Muscle layer of colon (tissue), 2 donors: Measurements from ENCODE around the gene DSCAM.

Experiments used
- H3K27ac ChIP-seq: one replicate; pipeline ENCODE4 v1.7.0; 2013; ENCODE audit warnings: low read depth, mild to moderate bottlenecking, low read length, moderate library complexity
- H3K27me3 ChIP-seq, 2 donors: one replicate each; pipeline ENCODE4 v1.7.0; 2013; ENCODE audit warnings: low read length in 2 of 2, mild to moderate bottlenecking in 2 of 2; ENCODE audit not compliant: insufficient read depth in 2 of 2, control insufficient read depth in 1 of 2
- H3K36me3 ChIP-seq: one replicate; pipeline ENCODE4 v1.7.0; 2013; ENCODE audit warnings: mild to moderate bottlenecking, low read length; ENCODE audit not compliant: insufficient read depth
- H3K4me1 ChIP-seq: one replicate; pipeline ENCODE4 v1.7.0; 2013; ENCODE audit warnings: mild to moderate bottlenecking, low read length; ENCODE audit not compliant: insufficient read depth
- H3K4me3 ChIP-seq, 2 donors: one replicate each; pipeline ENCODE4 v1.7.0; 2013; ENCODE audit warnings: low read length in 2 of 2, low read depth in 1 of 2, mild to moderate bottlenecking in 1 of 2, moderate library complexity in 1 of 2
- H3K9ac ChIP-seq: one replicate; pipeline ENCODE4 v1.7.0; 2013; ENCODE audit warnings: low read length
- H3K9me3 ChIP-seq: one replicate; pipeline ENCODE4 v1.7.0; 2013; ENCODE audit warnings: mild to moderate bottlenecking, low read length
- donor health status: abdominal sarcoma.
- donor health status: Adenocarcinoma of cecum.

The DSCAM gene

DNA sequence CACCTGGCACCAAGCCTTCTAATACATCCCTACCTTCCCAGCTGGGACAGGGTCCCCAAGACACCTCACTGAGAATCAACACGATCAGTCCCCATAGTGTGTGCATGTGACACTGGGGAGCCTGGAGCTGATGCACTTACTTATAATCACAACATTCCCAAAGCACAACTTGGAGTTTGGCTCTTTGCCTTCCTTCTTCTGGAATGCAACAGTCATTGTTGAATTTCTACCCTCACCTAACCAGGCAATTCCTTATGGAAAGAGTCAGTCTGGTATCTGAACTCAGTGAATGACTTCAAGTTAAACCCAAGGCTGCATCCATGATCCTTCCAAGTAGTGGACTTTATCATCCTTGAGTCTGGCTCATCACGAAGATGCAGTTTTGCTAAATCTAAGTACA, 86.1 kb downstream of the DSCAM start:
- H3K27ac ChIP-seq: no peak overlapping the region
- no peaks in the 10 kb centered on the region for H3K4me1 ChIP-seq
- no peaks in the 10 kb centered on the region for H3K27me3 ChIP-seq
- no peak overlapping the region for H3K4me3 ChIP-seq
- H3K36me3 ChIP-seq: no peaks in the 10 kb centered on the region
- no peaks in the 10 kb centered on the region for H3K9me3 ChIP-seq
- H3K9ac ChIP-seq: no peak overlapping the region

- Histone ChIP-seq H3K27me3 (no peaks in the 10 kb centered on the region), H3K27ac (no peak overlapping the region), H3K4me3 (no peak overlapping the region), H3K36me3 (no peaks in the 10 kb centered on the region), H3K9me3 (no peaks in the 10 kb centered on the region), H3K9ac (no peak overlapping the region), H3K4me1 (no peaks in the 10 kb centered on the region)
Observed at GRCh38 chr21:40759061-40759460, 87.9 kb downstream of the DSCAM start.

GRCh38 chr21:40757366-40757765, 89.6 kb downstream of the DSCAM start:
- no peak overlapping the region for H3K4me3 ChIP-seq
- no peaks in the 10 kb centered on the region for H3K36me3 ChIP-seq
- no peak overlapping the region for H3K27ac ChIP-seq
- H3K9me3 ChIP-seq: no peaks in the 10 kb centered on the region
- H3K9ac ChIP-seq: no peak overlapping the region
- no peaks in the 10 kb centered on the region for H3K27me3 ChIP-seq
- H3K4me1 ChIP-seq: no peaks in the 10 kb centered on the region

GRCh38 chr21:40754466-40754865, 92.5 kb downstream of the DSCAM start:
- Histone ChIP-seq H3K27ac (no peak overlapping the region), H3K4me3 (no peak overlapping the region), H3K9me3 (no peaks in the 10 kb centered on the region), H3K36me3 (no peaks in the 10 kb centered on the region), H3K9ac (no peak overlapping the region), H3K27me3 (no peaks in the 10 kb centered on the region), H3K4me1 (no peaks in the 10 kb centered on the region)

DNA sequence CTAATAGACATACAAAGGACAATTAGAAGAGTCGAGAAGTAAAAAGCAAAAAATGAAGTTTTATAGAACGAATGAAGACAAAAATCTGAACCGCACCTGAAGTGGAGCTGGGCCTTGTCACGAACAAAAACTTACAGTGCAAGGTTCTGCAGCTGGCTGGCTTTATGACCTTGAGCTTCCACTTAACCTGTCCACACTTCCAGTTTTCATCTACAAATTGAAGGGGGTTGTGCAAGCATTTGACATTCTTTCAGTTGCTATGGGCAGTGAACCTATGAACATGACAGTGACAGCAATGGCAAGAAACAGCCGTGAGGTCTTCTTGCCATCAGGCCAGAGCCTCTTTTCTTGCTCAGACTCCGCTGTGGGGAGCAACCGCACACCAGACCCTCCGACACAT, 93.2 kb downstream of the DSCAM start:
- Histone ChIP-seq H3K36me3 (no peaks in the 10 kb centered on the region), H3K9ac (no peak overlapping the region)

GRCh38 chr21:40752125-40752524, 94.8 kb downstream of the DSCAM start:
- Histone ChIP-seq H3K36me3 (no peaks in the 10 kb centered on the region), H3K27me3 (no peaks in the 10 kb centered on the region), H3K4me3 (no peak overlapping the region), H3K9ac (no peak overlapping the region), H3K4me1 (no peaks in the 10 kb centered on the region), H3K9me3 (no peaks in the 10 kb centered on the region), H3K27ac (no peak overlapping the region)

More for the DNA sequence above, 93.2 kb downstream of the DSCAM start:
- no peak overlapping the region for H3K27ac ChIP-seq
- no peaks in the 10 kb centered on the region for H3K9me3 ChIP-seq
- no peaks in the 10 kb centered on the region for H3K27me3 ChIP-seq
- H3K4me3 ChIP-seq: no peak overlapping the region
- no peaks in the 10 kb centered on the region for H3K4me1 ChIP-seq

GRCh38 chr21:40751221-40751620, 95.7 kb downstream of the DSCAM start:
- Histone ChIP-seq H3K27me3 (no peaks in the 10 kb centered on the region), H3K27ac (no peak overlapping the region), H3K4me1 (no peaks in the 10 kb centered on the region), H3K4me3 (no peak overlapping the region), H3K9me3 (no peaks in the 10 kb centered on the region), H3K9ac (no peak overlapping the region), H3K36me3 (no peaks in the 10 kb centered on the region)

GRCh38 chr21:40736145-40736544, 110.8 kb downstream of the DSCAM start:
- Histone ChIP-seq H3K9ac (no peak overlapping the region), H3K27me3 (no peaks in the 10 kb centered on the region), H3K9me3 (no peaks in the 10 kb centered on the region), H3K27ac (no peak overlapping the region), H3K36me3 (no peaks in the 10 kb centered on the region), H3K4me1 (no peaks in the 10 kb centered on the region), H3K4me3 (no peak overlapping the region)

DNA sequence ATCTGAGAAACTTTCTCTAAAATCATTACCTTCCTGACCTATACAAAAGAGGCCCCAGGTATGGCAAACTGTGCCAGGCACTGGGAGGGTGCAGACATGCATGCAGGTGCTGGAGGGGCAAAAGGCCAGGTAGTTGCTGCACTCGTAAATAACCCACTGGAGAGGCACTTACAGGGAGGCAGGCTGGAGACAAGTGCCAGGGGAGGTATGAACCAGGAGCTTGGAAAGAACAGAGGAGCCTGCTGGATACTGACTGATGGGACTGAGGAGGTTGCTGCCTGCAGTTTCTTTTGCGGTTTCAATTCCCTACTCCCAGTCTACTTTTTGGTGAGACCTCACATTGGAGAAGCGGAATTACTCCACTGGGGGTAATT, 113.9 kb downstream of the DSCAM start:
- H3K27ac ChIP-seq: no peak overlapping the region
- no peaks in the 10 kb centered on the region for H3K4me1 ChIP-seq
- no peaks in the 10 kb centered on the region for H3K9me3 ChIP-seq
- H3K27me3 ChIP-seq: no peaks in the 10 kb centered on the region
- H3K9ac ChIP-seq: no peak overlapping the region
- no peaks in the 10 kb centered on the region for H3K36me3 ChIP-seq
- H3K4me3 ChIP-seq: no peak overlapping the region

DNA sequence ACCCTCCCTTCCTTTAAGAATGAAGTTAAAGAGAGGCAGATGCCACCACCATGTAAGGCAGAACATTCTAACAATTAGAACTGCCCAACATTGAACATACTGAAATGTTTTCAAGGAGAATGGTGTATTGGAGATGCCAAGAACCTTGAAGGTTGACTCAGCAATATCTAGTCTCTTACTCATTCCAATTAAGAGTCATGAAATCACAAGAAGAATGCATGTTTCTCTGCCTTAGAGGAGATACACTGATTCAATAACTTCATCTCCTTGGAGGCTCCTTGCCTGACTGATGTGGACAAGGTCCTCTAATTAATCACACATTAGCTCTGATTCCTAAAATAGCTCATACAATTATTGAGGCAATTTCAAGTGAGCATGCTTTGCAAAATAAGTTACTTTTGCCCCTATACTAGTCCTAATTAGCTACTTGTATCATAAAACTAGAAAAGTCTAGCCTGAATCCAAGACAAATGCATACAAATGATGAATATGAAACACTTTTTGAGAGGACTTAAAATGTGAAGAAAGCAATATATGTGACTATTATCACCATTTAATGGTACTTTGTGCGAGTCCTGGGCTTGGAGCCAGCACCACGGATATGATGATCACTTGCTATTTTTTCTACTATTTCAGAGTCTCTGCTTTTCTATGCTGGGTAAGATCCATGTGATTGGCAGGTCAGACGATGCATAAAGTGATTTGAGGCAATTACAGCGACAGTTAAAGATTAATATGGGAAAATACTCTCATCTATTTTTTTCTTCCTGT, 114.5 kb downstream of the DSCAM start:
- no peaks in the 10 kb centered on the region for H3K36me3 ChIP-seq
- H3K4me3 ChIP-seq: no peak overlapping the region
- no peak overlapping the region for H3K9ac ChIP-seq
- H3K4me1 ChIP-seq: no peaks in the 10 kb centered on the region
- no peaks in the 10 kb centered on the region for H3K9me3 ChIP-seq
- H3K27ac ChIP-seq: no peak overlapping the region
- no peaks in the 10 kb centered on the region for H3K27me3 ChIP-seq

DNA sequence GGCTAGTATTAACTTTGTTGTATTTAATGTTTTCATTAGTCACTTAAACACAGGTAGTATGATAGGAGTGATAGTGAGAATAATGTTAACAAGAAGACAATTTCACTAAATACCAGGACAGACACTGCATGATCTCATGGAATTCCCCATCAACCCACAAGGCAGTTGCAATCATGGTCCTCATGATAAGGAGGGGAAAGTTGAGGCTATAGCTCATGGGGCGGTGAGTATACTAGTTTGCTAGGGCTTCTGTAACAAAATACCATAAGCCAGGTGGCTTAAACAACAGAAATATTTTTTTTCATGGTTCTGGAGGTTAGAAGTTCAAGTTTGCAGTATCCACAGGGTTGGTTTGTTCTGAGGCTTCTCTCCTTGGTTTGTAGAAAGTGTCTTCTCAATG, 115.8 kb downstream of the DSCAM start:
- H3K4me1 ChIP-seq: no peaks in the 10 kb centered on the region
- no peak overlapping the region for H3K27ac ChIP-seq
- H3K4me3 ChIP-seq: no peak overlapping the region
- no peak overlapping the region for H3K9ac ChIP-seq
- H3K9me3 ChIP-seq: no peaks in the 10 kb centered on the region
- no peaks in the 10 kb centered on the region for H3K36me3 ChIP-seq
- no peaks in the 10 kb centered on the region for H3K27me3 ChIP-seq

- Histone ChIP-seq H3K4me3 (no peak overlapping the region), H3K27ac (no peak overlapping the region), H3K27me3 (no peaks in the 10 kb centered on the region), H3K9ac (no peak overlapping the region), H3K9me3 (no peaks in the 10 kb centered on the region), H3K36me3 (no peaks in the 10 kb centered on the region), H3K4me1 (no peaks in the 10 kb centered on the region)
Observed at GRCh38 chr21:40730426-40730800, 116.5 kb downstream of the DSCAM start.
